ENCODE results near the gene KIAA0232.

GRCh38 chr4:6923507-6923906 lies 141.0 kb downstream of the KIAA0232 start:
- TF ChIP-seq CTCF (IDR thresholded peaks at IDR 0.05): no peak
- no peak for TF ChIP-seq POLR2A (IDR thresholded peaks at IDR 0.05)
